ENCODE measurements around the gene PRKCA. TPM values are rescaled to one million over a fixed set of nuclear protein-coding genes. Genes with fewer than 3 reads are reported as not detected.
A peak's percentile ranks its signal among the peaks of the same experiment; 100 is the strongest.
"Not testable (repeated sequence)": the region's sequence is repeated elsewhere in the genome, so short reads cannot be mapped to it uniquely, and the experiment has no call there.

PRKCA gene
- total RNA-seq, 6 experiments from 2014 or later, result 81.2 to 106 (median 92.9) TPM

- peak overlapping the region; percentile 53; the same call in 1 of the 2 replicates for H3K4me3 Mint-ChIP-seq
- H3K4me1 Mint-ChIP-seq (ENCODE audit: low read depth), result peaks cover 85% of the 10 kb centered on the region
- no peak for TF ChIP-seq CTCF (IDR thresholded peaks at IDR 0.05)
- H3K27me3 Mint-ChIP-seq (ENCODE audit: insufficient read depth), result no peaks in the 10 kb centered on the region; the same call in 1 of the 2 replicates
- H3K27ac Mint-ChIP-seq, result peak overlapping the region; percentile 52
- H3K9me3 Mint-ChIP-seq, result no peaks in the 10 kb centered on the region
- no peak for DNase-seq
- peaks cover 8% of the 10 kb centered on the region for H3K36me3 Mint-ChIP-seq (ENCODE audit: low read depth)
Observed at GRCh38 chr17:66349521-66350254, 47.3 kb downstream of the PRKCA start.

GRCh38 chr17:66350576-66350975 lies 48.2 kb downstream of the PRKCA start:
- H3K9me3 Mint-ChIP-seq, result not testable (repeated sequence)
- Mint-ChIP-seq H3K4me1 (ENCODE audit: low read depth) (peaks cover 85% of the 10 kb centered on the region), H3K4me3 (0 out of 2 replicates have a peak overlapping the region, but pooled peaks have one; percentile 11)

GRCh38 chr17:66351033-66351432 lies 48.6 kb downstream of the PRKCA start:
- H3K4me1 Mint-ChIP-seq (ENCODE audit: low read depth), result peaks cover 85% of the 10 kb centered on the region
- H3K36me3 Mint-ChIP-seq (ENCODE audit: low read depth), result peaks cover 8% of the 10 kb centered on the region
- peak overlapping the region; percentile 2; the same call in 1 of the 2 replicates for H3K27ac Mint-ChIP-seq
- H3K27me3 Mint-ChIP-seq (ENCODE audit: insufficient read depth), result no peaks in the 10 kb centered on the region; the same call in 1 of the 2 replicates
- DNase-seq, result no peak
- no peak for TF ChIP-seq CTCF (IDR thresholded peaks at IDR 0.05)
- H3K4me3 Mint-ChIP-seq, result 0 out of 2 replicates have a peak overlapping the region, but pooled peaks have one; percentile 11
- no peaks in the 10 kb centered on the region for H3K9me3 Mint-ChIP-seq

More at GRCh38 chr17:66350576-66350975, 48.2 kb downstream of the PRKCA start:
- not testable (repeated sequence) for DNase-seq; H3K36me3 Mint-ChIP-seq (ENCODE audit: low read depth); H3K27me3 Mint-ChIP-seq (ENCODE audit: insufficient read depth); H3K27ac Mint-ChIP-seq

DNA sequence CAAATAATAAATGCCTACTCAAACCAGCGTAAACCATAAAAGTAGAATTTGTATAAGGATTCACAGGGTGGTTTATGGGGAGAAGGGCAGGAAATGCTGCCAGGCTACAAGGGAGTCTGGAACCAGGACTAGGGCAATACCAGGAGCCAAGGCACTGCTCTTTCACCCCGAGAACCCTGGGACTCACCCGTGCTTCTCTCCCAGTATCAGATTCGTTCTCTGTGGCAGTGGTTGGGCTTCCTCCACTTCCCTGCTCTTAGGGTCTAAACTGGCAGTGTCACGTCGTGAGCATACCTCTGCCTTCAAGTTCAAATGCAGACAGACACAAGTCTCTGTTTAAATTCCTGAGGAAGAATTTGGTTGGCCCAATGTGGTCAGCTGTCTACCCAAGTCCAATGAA lies 49.3 kb downstream of the PRKCA start:
- no peak for TF ChIP-seq CTCF (IDR thresholded peaks at IDR 0.05)
- Mint-ChIP-seq H3K27ac (no peak overlapping the region), H3K36me3 (ENCODE audit: low read depth) (peaks cover 8% of the 10 kb centered on the region), H3K9me3 (no peaks in the 10 kb centered on the region), H3K4me3 (no peak overlapping the region), H3K27me3 (ENCODE audit: insufficient read depth) (no peaks in the 10 kb centered on the region; the same call in 1 of the 2 replicates), H3K4me1 (ENCODE audit: low read depth) (peaks cover 86% of the 10 kb centered on the region)
- no peak for DNase-seq

- peak overlapping the region; percentile 71 for H3K27ac Mint-ChIP-seq
- H3K4me3 Mint-ChIP-seq, result peak overlapping the region; percentile 62
- H3K27me3 Mint-ChIP-seq (ENCODE audit: insufficient read depth), result peaks cover 2% of the 10 kb centered on the region; the same call in 1 of the 2 replicates
- H3K4me1 Mint-ChIP-seq (ENCODE audit: low read depth), result peaks cover 89% of the 10 kb centered on the region
- peak; percentile 69 for DNase-seq
- H3K9me3 Mint-ChIP-seq, result no peaks in the 10 kb centered on the region
- H3K36me3 Mint-ChIP-seq (ENCODE audit: low read depth), result peaks cover 13% of the 10 kb centered on the region
- TF ChIP-seq CTCF (IDR thresholded peaks at IDR 0.05), result no peak
Observed at GRCh38 chr17:66353937-66354401, 51.6 kb downstream of the PRKCA start.

DNA sequence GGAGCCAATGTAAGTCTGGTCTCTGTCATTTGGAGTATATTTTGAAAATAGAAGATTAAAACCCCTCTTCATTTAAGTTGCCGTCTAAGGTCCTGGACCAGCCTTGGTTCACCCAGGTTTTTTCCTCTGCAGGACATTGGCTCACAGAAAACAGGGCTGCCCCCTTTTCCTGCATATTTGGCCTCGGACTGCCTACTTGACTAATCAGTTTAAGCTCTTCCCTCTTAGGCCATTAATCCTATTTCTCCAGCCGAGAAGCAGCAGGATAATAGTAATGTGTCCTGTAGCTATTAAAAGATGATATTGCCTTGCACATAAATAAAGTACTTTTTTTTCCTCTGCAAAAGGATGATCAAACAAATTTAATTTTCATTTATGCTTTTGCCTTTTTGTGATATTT lies 52.1 kb downstream of the PRKCA start:
- peaks cover 89% of the 10 kb centered on the region for H3K4me1 Mint-ChIP-seq (ENCODE audit: low read depth)
- peak overlapping the region; percentile 62 for H3K4me3 Mint-ChIP-seq
- no peaks in the 10 kb centered on the region for H3K9me3 Mint-ChIP-seq
- peaks cover 13% of the 10 kb centered on the region for H3K36me3 Mint-ChIP-seq (ENCODE audit: low read depth)
- no peak for DNase-seq
- TF ChIP-seq CTCF (IDR thresholded peaks at IDR 0.05), result no peak
- H3K27me3 Mint-ChIP-seq (ENCODE audit: insufficient read depth), result peaks cover 2% of the 10 kb centered on the region; the same call in 1 of the 2 replicates
- H3K27ac Mint-ChIP-seq, result peak overlapping the region; percentile 71

Data from HFFc6 (cell line).